ENCODE measurements around the gene COX7A1.

The COX7A1 gene

GRCh38 chr19:36121486-36122124, 30.6 kb downstream of the COX7A1 start:
- CTCF ChIA-PET = no interaction called here
- POLR2A ChIA-PET = no interaction called here
- TF ChIP-seq CTCF (IDR thresholded peaks at IDR 0.05; ENCODE audit: control extremely low read depth, extremely low read depth, low read depth, missing control alignments) = no peak
- no peak for DNase-seq (ENCODE audit: extremely low spot score)

GRCh38 chr19:36120984-36121358, 31.3 kb downstream of the COX7A1 start:
- no peak for DNase-seq (ENCODE audit: extremely low spot score)
- no peak for TF ChIP-seq CTCF (IDR thresholded peaks at IDR 0.05; ENCODE audit: control extremely low read depth, extremely low read depth, low read depth, missing control alignments)
- ChIA-PET CTCF (no interaction called here), POLR2A (no interaction called here)

- no peak for TF ChIP-seq CTCF (IDR thresholded peaks at IDR 0.05; ENCODE audit: control extremely low read depth, extremely low read depth, low read depth, missing control alignments)
- CTCF ChIA-PET = interaction anchor here (0.9 kb wide), 1 partner anchor 17 kb away, joined by 3 read pairs; no protein-coding TSS in a partner anchor
- POLR2A ChIA-PET = no interaction called here
- no peak for DNase-seq (ENCODE audit: extremely low spot score)
Observed at GRCh38 chr19:36120092-36120983, 31.9 kb downstream of the COX7A1 start.

- POLR2A ChIA-PET = no interaction called here
- CTCF ChIA-PET = interaction anchor here (0.8 to 6.1 kb wide), 2 partner anchors 11 to 29 kb away, joined by 3 to 43 read pairs; no protein-coding TSS in a partner anchor
- DNase-seq (ENCODE audit: extremely low spot score) = no peak
- no peak for TF ChIP-seq CTCF (IDR thresholded peaks at IDR 0.05; ENCODE audit: control extremely low read depth, extremely low read depth, low read depth, missing control alignments)
Observed at GRCh38 chr19:36116344-36116637, 36.0 kb downstream of the COX7A1 start.

GRCh38 chr19:36115453-36116343, 36.5 kb downstream of the COX7A1 start, which contains the start of gene TBCB:
TSS of gene TBCB (plus strand) at chr19:36115468. CDS start at chr19:36115561, 93 bp downstream.
- CTCF ChIA-PET = interaction anchor here (0.7 to 6.1 kb wide), 5 partner anchors 9 to 57 kb away, joined by 3 to 43 read pairs (median 4); no protein-coding TSS in a partner anchor
- POLR2A ChIA-PET = interaction anchor here (0.5 kb wide), 1 partner anchor 134 kb away, joined by 7 read pairs; no protein-coding TSS in a partner anchor
- no peak for TF ChIP-seq CTCF (IDR thresholded peaks at IDR 0.05; ENCODE audit: control extremely low read depth, extremely low read depth, low read depth, missing control alignments)
- DNase-seq (ENCODE audit: extremely low spot score) = peak; percentile 91
